Immature natural killer cell (primary cell): ENCODE measurements around the gene ERFE. TPM values are rescaled to one million over a fixed set of nuclear protein-coding genes. Genes with fewer than 3 reads are reported as not detected.
A peak's percentile ranks its signal among the peaks of the same experiment; 100 is the strongest.

Experiments
- DNase-seq, 3 donors: peaks; one replicate each; pipeline ENCODE4 v3.0.0; 2022; ENCODE audit warnings: mixed read lengths in 1 of 3
- H3K27ac Mint-ChIP-seq, 6 donors: one replicate each; pipeline ENCODE4 v1.8.0; 2020; ENCODE audit warnings: mixed read lengths in 6 of 6, mild to moderate bottlenecking in 5 of 6, inconsistent platforms in 4 of 6, moderate library complexity in 3 of 6
- H3K27me3 Mint-ChIP-seq, 3 donors: one replicate each; pipeline ENCODE4 v1.8.0; 2020 to 2021; ENCODE audit warnings: low read depth in 3 of 3, mild to moderate bottlenecking in 3 of 3, mixed read lengths in 3 of 3, moderate library complexity in 3 of 3, inconsistent platforms in 1 of 3
- H3K36me3 Mint-ChIP-seq, 3 donors: one replicate each; pipeline ENCODE4 v1.8.0; 2020; ENCODE audit warnings: mixed read lengths in 3 of 3, inconsistent platforms in 2 of 3, mild to moderate bottlenecking in 2 of 3
- H3K4me1 Mint-ChIP-seq, 2 donors: one replicate each; pipeline ENCODE4 v1.8.0; 2020; ENCODE audit warnings: inconsistent platforms in 2 of 2, mild to moderate bottlenecking in 2 of 2, mixed read lengths in 2 of 2, moderate library complexity in 1 of 2
- H3K4me3 Mint-ChIP-seq, 5 donors: one replicate each; pipeline ENCODE4 v1.8.0; 2020; ENCODE audit warnings: mild to moderate bottlenecking in 5 of 5, mixed read lengths in 5 of 5, inconsistent platforms in 3 of 5, moderate library complexity in 3 of 5
- H3K9me3 Mint-ChIP-seq, 6 donors: one replicate each; pipeline ENCODE4 v1.8.0; 2020; ENCODE audit warnings: mild to moderate bottlenecking in 6 of 6, mixed read lengths in 6 of 6, inconsistent platforms in 4 of 6, moderate library complexity in 3 of 6
- polyA plus RNA-seq, 3 donors: library from polyadenylated mRNA; unstranded; fragments of 300-500 nt; fragmentation: Illumina TruSeq; gene quantifications; one replicate each; pipeline ENCODE4 v1.2.3, GENCODE V29; 2021

ERFE gene
- polyA plus RNA-seq, 3 donors from 2014 or later = 4.6 to 6.2 (median 5.7) TPM

DNA sequence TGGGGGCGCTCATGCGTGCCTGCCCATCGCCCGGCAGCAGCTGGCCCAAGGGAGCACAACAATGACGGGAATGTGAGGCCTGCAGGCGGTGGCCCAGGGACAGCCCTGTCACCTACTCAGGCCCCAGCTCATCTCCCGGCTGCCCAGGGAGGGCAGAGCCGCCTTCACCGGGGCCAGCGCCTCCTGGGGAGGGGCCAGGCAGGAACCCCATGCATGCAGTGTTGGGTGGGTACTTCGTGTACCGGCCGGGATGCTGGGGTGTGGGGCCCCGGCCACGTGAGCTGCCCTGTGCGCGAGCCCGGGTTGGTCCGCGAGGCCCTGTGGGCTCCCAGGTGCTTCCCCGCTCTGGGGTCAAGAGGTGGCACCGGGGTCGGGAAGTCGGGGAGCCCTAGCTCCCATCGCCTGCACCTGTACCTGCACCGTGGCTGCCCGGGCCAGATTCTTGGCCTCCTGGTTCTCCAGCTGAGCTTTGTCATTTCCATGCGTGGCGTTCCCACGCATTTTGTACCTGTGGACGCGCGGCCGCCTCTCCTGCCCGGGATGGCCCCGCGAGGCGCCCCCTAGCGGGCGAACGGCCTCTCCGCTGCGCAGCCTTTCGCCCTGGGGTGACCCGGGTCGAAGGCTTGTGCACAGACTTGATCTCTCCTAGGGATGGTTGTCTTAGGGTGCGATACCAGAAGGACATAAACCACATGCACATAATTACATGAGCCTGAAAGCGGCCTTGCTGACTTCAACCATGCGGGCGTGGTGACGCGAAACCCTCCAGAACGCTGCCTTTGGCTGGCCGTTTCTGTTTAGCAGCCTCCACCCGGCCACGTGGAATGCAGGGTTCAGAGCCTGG lies 19.4 kb upstream of the ERFE start:
- Mint-ChIP-seq H3K27me3 (peaks cover 2 to 4% (median 2%) of the 10 kb centered on the region in 3 donors), H3K9me3 (no peaks in the 10 kb centered on the region), H3K4me3 (no peak overlapping the region), H3K27ac (no peak overlapping the region), H3K4me1 (peaks cover 7 to 11% of the 10 kb centered on the region in 2 donors), H3K36me3 (no peaks in the 10 kb centered on the region)
- DNase-seq = peak in 2 of 3 donors; percentile 16 to 25

DNA sequence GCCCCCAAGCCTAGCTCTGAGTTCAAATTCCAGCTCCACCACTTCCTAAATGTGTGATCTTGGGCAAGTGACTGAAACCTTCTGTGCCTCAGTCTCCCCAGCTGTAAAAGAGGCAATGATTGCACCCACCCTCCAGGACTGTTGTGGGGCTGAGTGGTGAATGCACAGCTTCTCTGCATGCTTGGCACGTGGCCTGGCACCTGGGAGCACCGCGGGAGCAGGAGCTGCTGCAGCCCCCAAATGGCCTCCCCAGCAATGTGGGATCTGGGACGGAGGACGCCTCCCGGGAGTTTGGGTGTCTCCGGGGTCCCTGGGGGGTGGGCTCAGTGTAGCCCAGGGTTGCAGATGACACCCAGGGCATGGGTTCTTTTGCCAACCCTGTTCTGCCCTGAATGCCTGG lies 18.7 kb upstream of the ERFE start:
- no peak for DNase-seq
- no peaks in the 10 kb centered on the region for H3K9me3 Mint-ChIP-seq
- no peak overlapping the region for H3K4me3 Mint-ChIP-seq
- H3K27ac Mint-ChIP-seq = no peak overlapping the region
- H3K36me3 Mint-ChIP-seq = no peaks in the 10 kb centered on the region
- peaks cover 7 to 11% of the 10 kb centered on the region in 2 donors for H3K4me1 Mint-ChIP-seq
- peaks cover 2 to 4% (median 2%) of the 10 kb centered on the region in 3 donors for H3K27me3 Mint-ChIP-seq

DNA sequence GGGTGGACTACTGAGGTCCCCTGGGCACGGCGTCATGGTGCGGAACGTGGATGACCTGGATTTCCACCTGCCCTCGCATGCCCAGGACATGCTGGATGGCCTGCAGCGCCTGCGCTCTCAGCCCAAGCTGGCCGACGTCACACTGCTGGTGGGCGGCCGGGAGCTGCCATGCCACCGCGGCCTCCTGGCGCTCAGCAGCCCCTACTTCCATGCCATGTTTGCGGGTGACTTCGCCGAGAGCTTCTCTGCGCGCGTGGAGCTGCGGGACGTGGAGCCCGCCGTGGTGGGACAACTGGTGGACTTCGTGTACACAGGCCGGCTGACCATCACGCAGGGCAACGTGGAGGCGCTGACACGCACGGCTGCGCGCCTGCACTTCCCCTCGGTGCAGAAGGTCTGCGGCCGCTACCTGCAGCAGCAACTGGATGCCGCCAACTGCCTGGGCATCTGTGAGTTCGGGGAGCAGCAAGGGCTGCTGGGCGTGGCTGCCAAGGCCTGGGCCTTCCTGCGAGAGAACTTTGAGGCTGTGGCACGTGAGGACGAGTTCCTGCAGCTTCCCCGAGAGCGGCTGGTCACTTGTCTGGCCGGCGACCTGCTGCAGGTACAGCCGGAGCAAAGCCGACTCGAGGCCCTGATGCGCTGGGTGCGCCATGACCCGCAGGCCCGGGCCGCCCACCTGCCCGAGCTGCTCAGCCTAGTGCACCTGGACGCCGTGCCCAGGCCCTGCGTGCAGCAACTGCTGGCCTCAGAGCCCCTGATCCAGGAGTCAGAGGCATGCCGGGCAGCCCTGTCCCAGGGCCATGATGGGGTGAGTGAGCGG lies 17.8 kb upstream of the ERFE start:
- H3K27ac Mint-ChIP-seq = no peak overlapping the region
- H3K27me3 Mint-ChIP-seq = peaks cover 2% of the 10 kb centered on the region in 3 donors
- H3K9me3 Mint-ChIP-seq = no peaks in the 10 kb centered on the region
- no peak overlapping the region for H3K4me3 Mint-ChIP-seq
- no peak for DNase-seq
- peaks cover 7 to 11% of the 10 kb centered on the region in 2 donors for H3K4me1 Mint-ChIP-seq
- no peaks in the 10 kb centered on the region for H3K36me3 Mint-ChIP-seq

GRCh38 chr2:238141541-238142318 lies 17.0 kb upstream of the ERFE start:
- no peak for DNase-seq
- Mint-ChIP-seq H3K4me1 (peaks cover 7 to 11% of the 10 kb centered on the region in 2 donors), H3K36me3 (no peaks in the 10 kb centered on the region), H3K27ac (peak overlapping the region in 3 of 6 donors; percentile 12 to 41 (median 28)), H3K9me3 (no peaks in the 10 kb centered on the region), H3K4me3 (peak overlapping the region in 1 of 5 donors; percentile 35), H3K27me3 (peaks cover 0 to 2% (median 2%) of the 10 kb centered on the region in 3 donors)

DNA sequence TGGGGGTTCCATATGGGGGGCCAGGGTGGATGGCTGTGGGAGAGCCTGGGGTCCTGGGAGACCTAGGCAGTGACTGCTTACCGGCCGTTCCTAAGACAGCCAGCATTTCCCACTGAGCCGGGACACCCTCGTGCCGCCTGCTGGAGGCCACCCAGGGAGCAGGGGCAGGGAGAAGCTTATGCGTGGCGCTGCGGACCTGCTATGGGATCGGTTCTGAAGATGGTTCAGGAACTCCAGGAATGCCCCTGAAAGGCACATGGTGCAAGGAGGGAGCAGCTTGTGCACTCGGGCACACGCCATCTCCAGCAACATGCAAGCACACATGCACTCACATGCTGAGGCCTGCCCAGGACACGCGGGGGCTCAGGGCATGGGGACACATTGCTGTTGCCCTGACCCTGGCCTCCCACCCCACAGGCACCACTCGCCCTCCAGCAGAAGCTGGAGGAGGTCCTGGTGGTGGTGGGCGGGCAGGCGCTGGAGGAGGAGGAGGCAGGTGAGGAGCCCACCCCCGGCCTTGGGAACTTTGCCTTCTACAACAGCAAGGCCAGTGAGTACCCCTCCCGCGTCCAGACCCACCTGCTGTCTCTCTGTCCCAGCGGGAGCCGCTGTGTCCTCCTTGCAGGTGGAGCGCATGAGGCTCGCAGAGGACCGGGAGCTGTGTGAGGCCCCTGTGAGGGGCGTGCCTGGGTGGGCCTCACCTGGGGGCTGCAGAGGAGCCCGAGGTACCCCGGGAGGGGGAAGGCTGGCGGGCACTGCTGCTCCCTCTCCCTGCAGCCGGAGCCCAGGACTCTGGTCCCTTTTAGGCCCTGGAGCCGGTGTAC lies 16.2 kb upstream of the ERFE start:
- Mint-ChIP-seq H3K9me3 (no peaks in the 10 kb centered on the region), H3K27me3 (peaks cover 0 to 2% (median 2%) of the 10 kb centered on the region in 3 donors), H3K36me3 (no peaks in the 10 kb centered on the region), H3K4me3 (no peak overlapping the region), H3K27ac (no peak overlapping the region), H3K4me1 (peaks cover 7 to 11% of the 10 kb centered on the region in 2 donors)
- DNase-seq = no peak

DNA sequence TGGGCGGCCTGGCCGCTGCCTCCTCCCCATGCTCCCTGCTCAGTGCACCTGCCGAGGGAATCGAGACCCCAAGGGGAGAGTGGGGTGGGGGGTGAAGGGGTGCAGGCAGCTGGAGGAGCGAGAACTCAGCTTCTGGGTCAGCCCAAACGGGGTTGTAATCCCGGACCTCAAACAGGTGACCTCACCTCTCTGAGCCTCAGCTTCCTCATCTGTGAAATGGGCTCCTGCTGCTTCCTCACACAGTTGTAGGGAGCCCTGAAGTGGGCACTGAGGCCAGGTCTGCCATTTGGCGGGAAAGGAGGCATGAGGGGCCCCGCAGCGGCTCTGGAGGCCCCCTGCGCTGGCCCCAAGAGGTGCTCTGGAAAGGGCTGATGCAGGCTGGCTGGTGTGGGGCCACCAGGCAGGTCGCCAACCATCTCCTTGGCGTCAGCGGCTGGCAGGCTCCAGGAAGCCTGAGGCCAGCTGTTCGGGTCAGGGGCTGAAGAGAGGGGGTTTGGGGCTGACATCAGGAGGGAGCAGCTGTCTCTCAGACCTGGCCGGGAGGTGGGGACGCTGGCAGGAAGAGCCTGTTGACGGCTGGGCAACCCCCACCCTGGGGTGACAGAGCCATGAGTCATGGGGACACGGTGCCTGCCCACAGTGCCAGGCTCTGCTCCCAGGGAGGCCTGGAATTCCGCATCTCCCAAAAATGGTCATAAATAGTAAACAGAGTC lies 15.4 kb upstream of the ERFE start:
- Mint-ChIP-seq H3K27me3 (peaks cover 0 to 3% (median 0%) of the 10 kb centered on the region in 3 donors), H3K4me1 (peaks cover 7 to 11% of the 10 kb centered on the region in 2 donors), H3K4me3 (no peak overlapping the region), H3K9me3 (no peaks in the 10 kb centered on the region), H3K27ac (no peak overlapping the region), H3K36me3 (no peaks in the 10 kb centered on the region)
- no peak for DNase-seq

DNA sequence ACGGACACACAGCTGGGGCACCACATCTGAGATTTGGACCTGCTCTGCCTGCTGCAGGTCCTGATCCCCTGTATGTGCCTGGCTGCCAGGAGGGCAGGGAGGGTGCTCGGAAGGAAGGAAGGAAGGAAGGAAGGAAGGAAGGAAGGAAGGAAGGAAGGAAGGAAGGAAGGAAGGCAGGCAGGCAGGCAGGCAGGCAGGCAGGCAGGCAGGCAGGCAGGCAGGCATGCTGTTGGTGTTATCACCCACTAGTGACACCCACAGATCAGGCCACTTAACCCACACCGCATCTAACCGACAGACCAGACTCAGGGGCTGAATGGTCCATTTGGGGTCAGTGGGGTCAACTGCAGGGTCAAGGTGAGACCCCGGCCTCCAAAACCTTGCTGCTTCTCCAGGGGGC lies 14.5 kb upstream of the ERFE start:
- Mint-ChIP-seq H3K4me1 (peaks cover 7 to 11% of the 10 kb centered on the region in 2 donors), H3K36me3 (no peaks in the 10 kb centered on the region), H3K4me3 (no peak overlapping the region), H3K9me3 (no peaks in the 10 kb centered on the region), H3K27ac (no peak overlapping the region), H3K27me3 (peaks cover 0 to 3% (median 0%) of the 10 kb centered on the region in 3 donors)
- no peak for DNase-seq

GRCh38 chr2:238145046-238145445 lies 13.7 kb upstream of the ERFE start:
- Mint-ChIP-seq H3K27me3 (peaks cover 0 to 3% (median 0%) of the 10 kb centered on the region in 3 donors), H3K4me3 (no peak overlapping the region), H3K36me3 (no peaks in the 10 kb centered on the region), H3K27ac (no peak overlapping the region), H3K4me1 (peaks cover 7 to 11% of the 10 kb centered on the region in 2 donors), H3K9me3 (no peaks in the 10 kb centered on the region)
- DNase-seq = no peak

- Mint-ChIP-seq H3K4me3 (no peak overlapping the region), H3K4me1 (peaks cover 7 to 11% of the 10 kb centered on the region in 2 donors), H3K36me3 (no peaks in the 10 kb centered on the region), H3K9me3 (no peaks in the 10 kb centered on the region), H3K27me3 (peaks cover 0 to 3% (median 0%) of the 10 kb centered on the region in 3 donors), H3K27ac (no peak overlapping the region)
- no peak for DNase-seq
Measured at GRCh38 chr2:238145851-238146250, 12.9 kb upstream of the ERFE start.

DNA sequence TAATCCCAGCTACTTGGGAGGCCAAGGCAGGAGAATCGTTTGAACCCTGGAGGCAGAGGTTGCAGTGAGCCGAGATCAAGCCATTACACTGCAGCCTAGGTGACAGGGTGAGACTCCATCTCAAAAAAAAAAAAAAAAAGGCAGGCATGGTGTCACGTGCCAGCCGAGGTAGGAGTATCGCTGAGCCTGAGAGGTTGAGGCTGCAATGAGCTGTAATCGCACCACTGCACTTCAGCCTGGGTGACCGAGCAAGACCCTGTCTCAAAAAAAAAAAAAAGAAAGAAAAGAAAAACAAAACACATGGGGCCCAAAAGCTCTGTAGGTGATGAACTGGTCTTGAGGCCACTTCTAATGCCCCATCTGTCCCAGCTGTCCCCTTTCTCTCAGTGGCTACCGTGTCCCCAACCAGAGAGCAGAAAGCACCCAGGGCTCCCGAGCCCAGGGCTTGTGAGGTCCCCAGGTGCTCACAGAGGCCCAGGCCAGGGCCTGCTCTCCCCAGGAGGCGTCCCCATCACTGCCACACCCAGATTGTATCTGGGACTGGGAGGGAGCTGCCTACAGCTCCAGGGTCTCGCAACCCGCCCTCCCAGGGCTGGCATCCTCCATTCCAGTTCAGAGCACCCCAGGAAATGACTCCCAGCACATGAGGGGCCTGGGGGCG lies 11.8 kb upstream of the ERFE start:
- H3K27ac Mint-ChIP-seq = no peak overlapping the region
- H3K4me1 Mint-ChIP-seq = peaks cover 2 to 5% of the 10 kb centered on the region in 2 donors
- H3K4me3 Mint-ChIP-seq = no peak overlapping the region
- H3K9me3 Mint-ChIP-seq = no peaks in the 10 kb centered on the region
- DNase-seq = no peak
- no peaks in the 10 kb centered on the region for H3K36me3 Mint-ChIP-seq
- peaks cover 0 to 3% (median 0%) of the 10 kb centered on the region in 3 donors for H3K27me3 Mint-ChIP-seq

DNA sequence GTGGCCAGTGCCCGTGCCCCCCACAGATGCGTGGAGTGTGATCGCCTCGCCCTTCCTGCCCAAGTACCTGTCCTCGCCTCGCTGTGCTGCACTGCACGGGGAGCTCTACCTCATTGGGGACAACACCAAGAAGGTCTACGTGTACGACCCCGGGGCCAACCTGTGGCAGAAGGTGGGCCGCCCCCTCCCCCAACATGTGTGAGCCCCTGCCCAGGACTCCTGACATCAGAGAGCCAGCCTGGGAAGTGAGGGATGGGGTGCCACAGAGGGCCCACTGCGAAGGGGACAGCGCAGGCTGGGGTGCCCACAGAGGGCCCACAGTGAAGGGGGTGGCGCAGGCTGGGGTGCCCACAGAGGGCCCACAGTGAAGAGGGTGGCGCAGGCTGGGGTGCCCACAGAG lies 9.8 kb upstream of the ERFE start:
- Mint-ChIP-seq H3K27me3 (peaks cover 0 to 3% (median 0%) of the 10 kb centered on the region in 3 donors), H3K36me3 (no peaks in the 10 kb centered on the region), H3K4me1 (peaks cover 0 to 2% of the 10 kb centered on the region in 2 donors), H3K9me3 (no peaks in the 10 kb centered on the region), H3K27ac (no peak overlapping the region), H3K4me3 (no peak overlapping the region)
- no peak for DNase-seq
